Thymus (tissue), 14 donors: ENCODE results near the gene ACRBP. TPM values are rescaled to one million over a fixed set of nuclear protein-coding genes. Genes with fewer than 3 reads are reported as not detected.

Source experiments
- DNase-seq, 9 donors: peaks; one replicate each; pipeline ENCODE4 v3.0.0-alpha.2; 2013; ENCODE audit warnings: low spot score in 9 of 9, low read depth in 6 of 9, missing footprints in 1 of 9
- H3K27ac ChIP-seq, 2 donors: one replicate each; pipeline ENCODE4 v1.5.1; 2013; ENCODE audit warnings: control low read depth in 1 of 2, low read depth in 1 of 2, low read length in 1 of 2, mild to moderate bottlenecking in 1 of 2, moderate library complexity in 1 of 2
- H3K27me3 ChIP-seq, 2 donors: one replicate each; pipeline ENCODE4 v1.5.1; 2013; ENCODE audit warnings: low read length in 1 of 2; ENCODE audit not compliant: control insufficient read depth in 2 of 2, insufficient read depth in 1 of 2
- H3K36me3 ChIP-seq, 2 donors: one replicate each; pipeline ENCODE4 v1.5.1; 2013; ENCODE audit warnings: low read length in 1 of 2, mild to moderate bottlenecking in 1 of 2, moderate library complexity in 1 of 2; ENCODE audit not compliant: control insufficient read depth in 2 of 2, insufficient read depth in 2 of 2
- H3K4me1 ChIP-seq, 2 donors: one replicate each; pipeline ENCODE4 v1.5.1; 2013; ENCODE audit warnings: low read length in 2 of 2; ENCODE audit not compliant: control insufficient read depth in 2 of 2, insufficient read depth in 2 of 2
- H3K4me3 ChIP-seq, 2 donors: one replicate each; pipeline ENCODE4 v1.5.1; 2013; ENCODE audit warnings: low read length in 2 of 2, control low read depth in 1 of 2, mild to moderate bottlenecking in 1 of 2
- H3K9me3 ChIP-seq, 2 donors: one replicate each; pipeline ENCODE4 v1.5.1; 2013; ENCODE audit warnings: low read length in 1 of 2, mild to moderate bottlenecking in 1 of 2; ENCODE audit not compliant: control insufficient read depth in 2 of 2, insufficient read depth in 1 of 2
- WGBS: extraction: QIAGEN DNeasy Blood & Tissue Kit; methylation state at CpG from one replicate; pipeline ENCODE4 v1.1.7; 2013; 5-methylcytosine and 5-hydroxymethylcytosine counted together
- long read RNA-seq, 10 donors: transcript quantifications; one replicate each; lab custom pipeline, GENCODE V29; 2026
- polyA plus RNA-seq: library from polyadenylated mRNA; stranded (reverse); fragments of 200-250 nt; gene quantifications from one replicate; pipeline ENCODE4 v1.2.3, GENCODE V29; 2013
- total RNA-seq: library from RNA; stranded (reverse); fragments of 120-200 nt; gene quantifications from one replicate; pipeline ENCODE4 v1.2.4, GENCODE V29; 2013
- donor health status: healthy.

ACRBP gene
- total RNA-seq = 2.0 TPM
- polyA plus RNA-seq = 10.5 TPM
- long read RNA-seq, donor 1 = 0 reads
- long read RNA-seq, donor 2 = 0 reads
- long read RNA-seq, donor 3, partial matches to known transcripts = 0 of 2 reads
- long read RNA-seq, donor 3, other reads (novel, unspliced or antisense) = 0 of 2 reads
- long read RNA-seq, donor 4 = 0 reads
- long read RNA-seq, donor 5 = 0 reads
- long read RNA-seq, donor 6, partial matches to known transcripts = 0 of 2 reads
- long read RNA-seq, donor 6, other reads (novel, unspliced or antisense) = 0 of 2 reads
- long read RNA-seq, donor 7, partial matches to known transcripts = 0 of 1 reads
- long read RNA-seq, donor 7, other reads (novel, unspliced or antisense) = 0 of 1 reads
- long read RNA-seq, donor 8 = 0 reads
- long read RNA-seq, donor 9 = 0 reads
- long read RNA-seq, donor 10 = 0 reads

DNA sequence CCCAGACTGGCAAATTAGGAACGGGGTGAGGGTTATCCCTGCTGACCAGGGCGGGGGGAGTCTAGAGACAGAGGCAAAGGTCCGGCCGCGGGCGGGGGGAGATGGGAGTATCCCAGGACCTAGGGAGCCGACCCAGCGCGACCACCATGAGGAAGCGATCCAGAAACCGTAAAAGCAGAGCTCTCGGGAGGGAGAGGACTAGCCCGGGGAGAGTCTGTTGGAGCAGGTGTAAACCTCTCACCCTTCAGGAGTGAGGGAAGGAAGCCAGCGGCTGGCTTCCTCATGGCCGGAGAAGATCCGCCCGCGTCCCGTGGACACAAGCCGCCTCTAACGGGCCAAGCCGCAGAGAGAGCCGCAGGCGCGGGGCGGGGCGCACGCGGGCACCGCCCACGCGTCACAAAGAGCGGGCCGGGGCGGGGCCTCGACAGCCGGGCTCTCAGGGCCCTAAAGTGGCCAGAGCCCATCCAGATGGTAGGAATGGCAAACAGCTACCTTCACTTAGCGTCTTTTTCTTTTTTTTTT is at the start of gene ACRBP:
Gene ACRBP, minus strand, starts transcription at position 350 of the 522 bp plus-strand sequence. Its CDS starts 66 bp downstream, at position 284.
- peak within 1 kb of the TSS; percentile 37 to 42 for H3K4me3 ChIP-seq
- peaks cover 33% of the 10 kb centered on the region in 2 donors for H3K36me3 ChIP-seq
- H3K4me1 ChIP-seq = peaks cover 2 to 28% of the 10 kb centered on the region in 2 donors
- peak within 1 kb of the TSS in 1 of 2 donors; percentile 2 for H3K27ac ChIP-seq
- WGBS = 7% methylated on average over 38 of the region's 38 CpGs
- peak in 2 of 9 donors; percentile 37 to 57 for DNase-seq
- H3K27me3 ChIP-seq = peaks cover 0 to 3% of the 10 kb centered on the region in 2 donors
- H3K9me3 ChIP-seq = peaks cover 0 to 14% of the 10 kb centered on the region in 2 donors

GRCh38 chr12:6695313-6696045 is 48.2 kb upstream of the ACRBP start:
- Histone ChIP-seq H3K27me3 (peaks cover 25 to 56% of the 10 kb centered on the region in 2 donors), H3K27ac (no peak overlapping the region), H3K36me3 (no peaks in the 10 kb centered on the region), H3K4me1 (peaks cover 6 to 22% of the 10 kb centered on the region in 2 donors), H3K4me3 (no peak overlapping the region), H3K9me3 (no peaks in the 10 kb centered on the region)
- WGBS = 88% methylated on average over 11 of the region's 11 CpGs
- DNase-seq = no peak

GRCh38 chr12:6694701-6695100 is 47.5 kb upstream of the ACRBP start:
- H3K9me3 ChIP-seq = no peaks in the 10 kb centered on the region
- no peak overlapping the region for H3K4me3 ChIP-seq
- peaks cover 6 to 24% of the 10 kb centered on the region in 2 donors for H3K4me1 ChIP-seq
- WGBS = 91% methylated on average over 9 of the region's 9 CpGs
- no peaks in the 10 kb centered on the region for H3K36me3 ChIP-seq
- H3K27ac ChIP-seq = no peak overlapping the region
- DNase-seq = no peak
- H3K27me3 ChIP-seq = peaks cover 17 to 48% of the 10 kb centered on the region in 2 donors

DNA sequence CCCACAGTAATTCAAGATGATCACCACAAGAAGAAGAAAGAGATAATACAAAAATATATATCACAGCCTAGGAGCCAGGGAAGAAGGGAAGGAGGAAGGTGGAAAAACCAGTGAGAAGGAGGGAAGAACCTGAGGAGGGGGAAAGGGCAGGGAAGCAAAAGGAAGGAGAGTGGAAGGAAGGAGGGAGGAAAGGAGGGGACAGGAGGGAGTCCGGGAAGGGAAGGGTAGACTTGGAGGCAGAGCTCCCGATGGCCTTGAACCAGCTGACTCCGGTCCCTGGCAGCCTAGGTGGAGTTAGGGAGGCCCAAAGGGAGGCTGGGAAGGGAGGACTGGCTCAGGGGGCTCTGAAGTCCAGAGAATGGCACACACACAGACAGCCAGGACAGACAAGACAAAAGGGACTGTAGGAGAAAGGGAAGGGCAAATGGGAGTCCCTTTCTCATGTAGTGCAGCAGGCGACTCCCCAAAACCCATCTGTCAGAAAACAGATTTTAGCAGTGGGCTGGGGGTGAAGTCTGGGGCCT is 46.7 kb upstream of the ACRBP start:
- no peak overlapping the region for H3K27ac ChIP-seq
- H3K4me3 ChIP-seq = no peak overlapping the region
- no peaks in the 10 kb centered on the region for H3K36me3 ChIP-seq
- no peak for DNase-seq
- H3K4me1 ChIP-seq = peaks cover 6 to 21% of the 10 kb centered on the region in 2 donors
- H3K27me3 ChIP-seq = peaks cover 9 to 40% of the 10 kb centered on the region in 2 donors
- 95% methylated on average over 4 of the region's 4 CpGs for WGBS
- no peaks in the 10 kb centered on the region for H3K9me3 ChIP-seq

DNA sequence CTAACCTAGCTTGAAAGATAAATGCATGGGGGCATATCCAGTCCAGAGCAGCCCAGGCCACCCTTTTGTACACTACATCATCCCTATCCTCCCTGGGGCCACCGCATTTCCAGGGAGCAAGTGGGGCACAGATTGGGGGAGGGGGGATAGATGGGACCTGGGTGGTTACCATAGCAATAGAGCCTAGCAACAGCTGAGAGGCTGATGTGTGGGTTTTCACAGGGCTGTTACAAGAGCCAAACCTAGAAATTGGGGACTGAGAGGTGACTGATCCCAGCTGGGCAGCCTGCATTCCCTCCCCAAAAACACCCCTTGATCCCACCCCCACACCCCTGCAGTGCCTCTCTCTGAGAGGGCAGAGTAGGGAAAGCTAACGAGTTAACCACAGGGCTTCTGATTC is 45.7 kb upstream of the ACRBP start:
- Histone ChIP-seq H3K4me1 (peaks cover 6 to 22% of the 10 kb centered on the region in 2 donors), H3K4me3 (no peak overlapping the region), H3K27ac (no peak overlapping the region), H3K36me3 (peaks cover 0 to under 1% of the 10 kb centered on the region in 2 donors), H3K27me3 (peaks cover 6 to 30% of the 10 kb centered on the region in 2 donors), H3K9me3 (no peaks in the 10 kb centered on the region)
- 79% methylated on average over 2 of the region's 2 CpGs for WGBS
- DNase-seq = no peak

DNA sequence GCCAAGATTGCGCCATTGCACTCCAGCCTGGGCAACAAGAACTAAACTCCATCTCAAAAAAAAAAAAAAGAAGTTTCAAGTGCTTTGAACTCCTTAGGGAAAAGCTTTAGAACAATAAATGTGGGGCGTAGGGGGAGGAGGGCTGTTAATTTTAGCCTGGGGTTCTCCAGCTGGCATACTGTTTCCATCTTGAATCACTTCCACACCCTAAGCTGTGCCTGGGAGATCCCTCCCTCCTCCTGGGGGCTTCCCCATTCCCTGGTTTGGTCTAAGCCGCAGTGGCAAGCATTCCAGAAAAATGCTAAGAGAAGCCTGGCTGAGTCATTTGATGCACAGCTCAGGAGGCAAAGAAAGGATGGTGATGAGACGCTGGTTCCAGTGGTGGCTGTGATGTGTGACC is 44.2 kb upstream of the ACRBP start:
- peaks cover 14 to 29% of the 10 kb centered on the region in 2 donors for H3K4me1 ChIP-seq
- peaks cover 0 to 10% of the 10 kb centered on the region in 2 donors for H3K36me3 ChIP-seq
- no peak overlapping the region for H3K27ac ChIP-seq
- 97% methylated on average over 4 of the region's 4 CpGs for WGBS
- no peak for DNase-seq
- peaks cover 0 to 16% of the 10 kb centered on the region in 2 donors for H3K27me3 ChIP-seq
- no peaks in the 10 kb centered on the region for H3K9me3 ChIP-seq
- no peak overlapping the region for H3K4me3 ChIP-seq

GRCh38 chr12:6688999-6689882 is 42.0 kb upstream of the ACRBP start, which contains the start of gene ZNF384:
TSS of gene ZNF384 (minus strand) at chr12:6689375. CDS start at chr12:6679520, 9,855 bp downstream.
- H3K9me3 ChIP-seq = no peaks in the 10 kb centered on the region
- peak within 1 kb of the TSS; percentile 80 to 82 for H3K4me3 ChIP-seq
- peaks cover 0 to 1% of the 10 kb centered on the region in 2 donors for H3K27me3 ChIP-seq
- WGBS = under 1% methylated on average over 72 of the region's 72 CpGs
- peak within 1 kb of the TSS; percentile 96 to 97 for H3K27ac ChIP-seq
- peak; percentile 87 to 99 (median 98) for DNase-seq
- peaks cover 7 to 25% of the 10 kb centered on the region in 2 donors for H3K36me3 ChIP-seq
- peaks cover 14 to 29% of the 10 kb centered on the region in 2 donors for H3K4me1 ChIP-seq

DNA sequence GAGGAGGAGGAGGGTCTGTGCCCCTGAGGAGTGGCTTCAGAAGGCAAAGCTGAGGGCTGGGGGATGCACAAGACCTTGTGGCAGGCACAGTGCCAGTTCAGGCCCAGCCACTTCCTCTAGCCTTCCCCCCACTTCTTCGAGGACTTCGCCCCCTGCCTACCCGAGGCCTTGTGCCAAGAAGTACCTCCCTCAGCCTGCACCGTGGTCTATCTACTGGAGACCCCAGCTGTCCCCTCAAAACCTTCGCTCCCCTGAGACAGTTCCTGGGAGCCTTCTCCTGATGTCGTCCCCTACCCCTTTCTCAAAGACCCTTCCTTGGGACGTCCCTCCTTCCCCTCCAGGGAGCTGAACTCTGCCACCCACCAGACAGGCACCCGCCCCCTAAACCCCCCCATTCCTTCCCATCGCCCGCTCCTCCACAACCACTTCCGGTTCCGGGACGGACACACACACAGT is 41.3 kb upstream of the ACRBP start:
- Histone ChIP-seq H3K9me3 (no peaks in the 10 kb centered on the region), H3K36me3 (peaks cover 7 to 29% of the 10 kb centered on the region in 2 donors), H3K27me3 (no peaks in the 10 kb centered on the region), H3K27ac (peak overlapping the region; percentile 96 to 97), H3K4me3 (peak overlapping the region; percentile 80 to 82), H3K4me1 (peaks cover 14 to 29% of the 10 kb centered on the region in 2 donors)
- WGBS = 0% methylated on average over 13 of the region's 13 CpGs
- DNase-seq = peak in 2 of 9 donors; percentile 26 to 56
